Measurements from ENCODE around the gene SLC25A13. TPM values are rescaled to one million over a fixed set of nuclear protein-coding genes. Genes with fewer than 3 reads are reported as not detected.

Gene SLC25A13
- polyA plus RNA-seq, 1 donor, result 41.0 TPM

- no peaks in the 10 kb centered on the region for H3K4me1 ChIP-seq (ENCODE audit: control insufficient read depth, insufficient read depth, low read length)
- no peaks in the 10 kb centered on the region for H3K9me3 ChIP-seq (ENCODE audit: control insufficient read depth, low read depth, low read length)
- WGBS (ENCODE audit: insufficient coverage, low lambda C conversion rate), result 100% methylated on average over 1 of the region's 2 CpGs
- peaks cover 2% of the 10 kb centered on the region for H3K36me3 ChIP-seq (ENCODE audit: control insufficient read depth, insufficient read depth, low read length)
- H3K27me3 ChIP-seq (ENCODE audit: control insufficient read depth, insufficient read depth, low read length), result no peaks in the 10 kb centered on the region
- H3K4me3 ChIP-seq (ENCODE audit: low read length), result no peak overlapping the region
- DNase-seq, result no peak
- no peak overlapping the region for H3K27ac ChIP-seq (ENCODE audit: low read length)
These were observed 73.5 kb downstream of the SLC25A13 start for GRCh38 chr7:96248405-96248804.

DNA sequence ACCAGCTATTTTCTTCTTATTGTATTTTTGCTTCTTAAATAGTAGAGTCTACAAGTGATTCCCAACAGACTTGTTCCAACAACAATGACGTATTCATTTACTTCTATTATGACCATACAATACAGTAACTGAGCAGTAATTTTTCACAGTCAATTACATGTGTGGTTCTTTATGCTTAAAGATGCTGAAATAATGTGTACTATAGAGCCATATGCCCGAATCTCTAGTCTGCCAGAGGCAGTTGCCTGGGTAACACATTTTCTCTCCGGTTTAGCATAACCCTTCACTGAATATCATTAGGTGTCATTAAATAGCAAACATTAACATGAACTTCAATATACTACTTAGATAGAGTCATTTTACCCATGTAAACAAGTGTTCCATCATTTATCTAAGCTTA is 75.0 kb downstream of the SLC25A13 start:
- Histone ChIP-seq H3K4me3 (ENCODE audit: low read length) (no peak overlapping the region), H3K36me3 (ENCODE audit: control insufficient read depth, insufficient read depth, low read length) (no peaks in the 10 kb centered on the region), H3K27me3 (ENCODE audit: control insufficient read depth, insufficient read depth, low read length) (no peaks in the 10 kb centered on the region), H3K9me3 (ENCODE audit: control insufficient read depth, low read depth, low read length) (no peaks in the 10 kb centered on the region), H3K27ac (ENCODE audit: low read length) (no peak overlapping the region), H3K4me1 (ENCODE audit: control insufficient read depth, insufficient read depth, low read length) (no peaks in the 10 kb centered on the region)
- DNase-seq, result no peak
- no CpG with 5 or more reads among the region's 3 CpGs for WGBS (ENCODE audit: insufficient coverage, low lambda C conversion rate)

DNA sequence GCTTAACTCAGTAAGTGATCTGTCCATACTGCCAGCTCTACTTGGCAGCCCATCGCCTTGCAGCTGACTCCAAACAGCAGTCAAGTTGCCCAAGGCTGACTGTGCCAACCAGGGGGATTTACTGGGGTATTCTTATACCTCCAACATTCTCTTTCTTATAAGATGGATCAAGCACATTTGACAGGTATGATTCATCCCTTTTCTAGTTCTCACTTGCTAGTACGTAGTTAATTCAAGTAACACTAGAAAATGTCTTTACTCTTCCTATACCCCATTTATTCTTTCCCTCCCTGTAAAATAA is 77.0 kb downstream of the SLC25A13 start:
- Histone ChIP-seq H3K36me3 (ENCODE audit: control insufficient read depth, insufficient read depth, low read length) (no peaks in the 10 kb centered on the region), H3K4me3 (ENCODE audit: low read length) (no peak overlapping the region)
- 100% methylated on average over 1 of the region's 2 CpGs for WGBS (ENCODE audit: insufficient coverage, low lambda C conversion rate)

DNA sequence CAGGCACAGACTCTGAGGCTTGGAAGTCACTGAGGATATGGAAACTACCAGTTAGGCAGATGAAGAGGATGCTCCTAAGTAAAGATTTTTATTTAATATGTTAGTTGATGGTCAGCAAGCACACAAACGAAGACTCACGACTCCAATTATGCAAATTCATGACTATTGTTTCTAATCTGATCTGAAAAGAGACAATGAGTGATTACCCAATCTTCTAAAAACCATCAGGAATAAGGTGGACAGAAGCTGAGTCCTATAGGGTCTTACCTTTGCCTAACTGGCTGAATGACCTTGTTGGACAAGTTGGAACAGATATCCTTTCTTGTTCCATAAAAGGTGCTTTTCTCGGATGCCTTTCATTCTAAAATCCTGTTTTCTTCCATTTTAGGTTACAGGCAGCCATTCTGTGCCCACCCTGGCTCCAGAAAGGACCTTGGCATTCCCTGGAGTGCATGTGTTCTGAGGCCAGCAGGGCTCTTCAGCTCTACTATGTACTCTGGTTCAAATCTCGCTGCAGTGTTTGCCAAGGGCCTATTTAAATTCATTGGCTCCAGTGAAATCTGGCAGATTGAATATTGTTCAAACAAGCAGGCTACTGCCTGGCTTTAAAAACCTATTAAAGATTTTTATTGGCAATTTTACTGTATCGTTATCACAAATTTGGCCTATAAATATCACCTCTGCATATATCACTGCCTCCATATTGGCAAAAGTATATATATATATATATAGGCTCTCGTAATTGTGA is 77.5 kb downstream of the SLC25A13 start:
- DNase-seq, result no peak
- Histone ChIP-seq H3K36me3 (ENCODE audit: control insufficient read depth, insufficient read depth, low read length) (no peaks in the 10 kb centered on the region), H3K27ac (ENCODE audit: low read length) (no peak overlapping the region), H3K4me1 (ENCODE audit: control insufficient read depth, insufficient read depth, low read length) (no peaks in the 10 kb centered on the region), H3K9me3 (ENCODE audit: control insufficient read depth, low read depth, low read length) (no peaks in the 10 kb centered on the region), H3K27me3 (ENCODE audit: control insufficient read depth, insufficient read depth, low read length) (no peaks in the 10 kb centered on the region), H3K4me3 (ENCODE audit: low read length) (no peak overlapping the region)
- 94% methylated on average over 3 of the region's 6 CpGs for WGBS (ENCODE audit: insufficient coverage, low lambda C conversion rate)

More for the DNA sequence above, 77.0 kb downstream of the SLC25A13 start:
- Histone ChIP-seq H3K27me3 (ENCODE audit: control insufficient read depth, insufficient read depth, low read length) (no peaks in the 10 kb centered on the region), H3K4me1 (ENCODE audit: control insufficient read depth, insufficient read depth, low read length) (no peaks in the 10 kb centered on the region), H3K9me3 (ENCODE audit: control insufficient read depth, low read depth, low read length) (no peaks in the 10 kb centered on the region), H3K27ac (ENCODE audit: low read length) (no peak overlapping the region)
- DNase-seq, result no peak

DNA sequence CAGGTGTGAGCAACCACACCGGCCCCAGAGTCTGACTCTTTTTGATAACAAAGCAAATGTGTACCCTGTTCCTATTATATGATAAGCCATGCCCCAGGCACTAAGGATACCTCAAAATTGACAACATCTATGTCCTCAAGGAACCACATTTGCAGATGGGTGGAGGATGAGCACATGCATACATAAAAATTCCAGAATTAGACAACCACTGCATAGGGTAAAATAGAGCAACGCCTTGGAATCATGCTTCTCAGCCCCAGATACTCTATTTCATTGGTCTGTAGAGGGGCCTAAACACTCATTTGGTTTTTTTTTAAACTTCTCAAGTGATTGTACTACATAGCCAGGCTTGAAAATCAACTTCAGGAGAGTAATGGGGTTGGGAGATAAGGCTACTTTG is 78.7 kb downstream of the SLC25A13 start:
- H3K27ac ChIP-seq (ENCODE audit: low read length), result no peak overlapping the region
- no peaks in the 10 kb centered on the region for H3K9me3 ChIP-seq (ENCODE audit: control insufficient read depth, low read depth, low read length)
- no peaks in the 10 kb centered on the region for H3K27me3 ChIP-seq (ENCODE audit: control insufficient read depth, insufficient read depth, low read length)
- H3K4me1 ChIP-seq (ENCODE audit: control insufficient read depth, insufficient read depth, low read length), result no peaks in the 10 kb centered on the region
- no peaks in the 10 kb centered on the region for H3K36me3 ChIP-seq (ENCODE audit: control insufficient read depth, insufficient read depth, low read length)
- no CpG with 5 or more reads among the region's 2 CpGs for WGBS (ENCODE audit: insufficient coverage, low lambda C conversion rate)
- no peak for DNase-seq
- H3K4me3 ChIP-seq (ENCODE audit: low read length), result no peak overlapping the region

DNA sequence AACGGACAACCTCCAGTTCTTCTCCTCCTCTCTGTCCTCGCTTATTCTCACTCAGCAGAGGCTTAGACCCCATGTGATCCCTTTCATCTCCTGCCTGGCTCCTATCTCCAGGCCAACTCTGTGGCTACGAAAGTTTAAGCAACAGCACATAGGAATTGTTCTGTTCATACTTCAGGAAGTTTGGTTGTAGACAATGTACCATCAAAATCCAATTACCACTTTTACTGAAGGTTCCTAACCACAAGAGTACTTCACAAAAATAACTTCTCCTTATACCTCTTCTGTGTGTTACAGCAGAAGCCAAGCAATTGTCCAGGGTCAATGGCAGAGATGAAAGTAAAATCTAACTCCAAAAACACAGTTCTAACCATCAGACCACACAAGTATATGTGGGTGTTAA is 80.0 kb downstream of the SLC25A13 start:
- Histone ChIP-seq H3K27ac (ENCODE audit: low read length) (no peak overlapping the region), H3K36me3 (ENCODE audit: control insufficient read depth, insufficient read depth, low read length) (no peaks in the 10 kb centered on the region), H3K9me3 (ENCODE audit: control insufficient read depth, low read depth, low read length) (no peaks in the 10 kb centered on the region), H3K4me3 (ENCODE audit: low read length) (no peak overlapping the region), H3K4me1 (ENCODE audit: control insufficient read depth, insufficient read depth, low read length) (no peaks in the 10 kb centered on the region), H3K27me3 (ENCODE audit: control insufficient read depth, insufficient read depth, low read length) (no peaks in the 10 kb centered on the region)
- no CpG with 5 or more reads among the region's 3 CpGs for WGBS (ENCODE audit: insufficient coverage, low lambda C conversion rate)
- no peak for DNase-seq

GRCh38 chr7:96238976-96239766 is 82.7 kb downstream of the SLC25A13 start:
- no peak for DNase-seq
- 100% methylated on average over 1 of the region's 3 CpGs for WGBS (ENCODE audit: insufficient coverage, low lambda C conversion rate)
- H3K27ac ChIP-seq (ENCODE audit: low read length), result no peak overlapping the region
- peaks cover 1% of the 10 kb centered on the region for H3K36me3 ChIP-seq (ENCODE audit: control insufficient read depth, insufficient read depth, low read length)
- no peaks in the 10 kb centered on the region for H3K27me3 ChIP-seq (ENCODE audit: control insufficient read depth, insufficient read depth, low read length)
- no peaks in the 10 kb centered on the region for H3K9me3 ChIP-seq (ENCODE audit: control insufficient read depth, low read depth, low read length)
- H3K4me1 ChIP-seq (ENCODE audit: control insufficient read depth, insufficient read depth, low read length), result no peaks in the 10 kb centered on the region
- H3K4me3 ChIP-seq (ENCODE audit: low read length), result no peak overlapping the region

DNA sequence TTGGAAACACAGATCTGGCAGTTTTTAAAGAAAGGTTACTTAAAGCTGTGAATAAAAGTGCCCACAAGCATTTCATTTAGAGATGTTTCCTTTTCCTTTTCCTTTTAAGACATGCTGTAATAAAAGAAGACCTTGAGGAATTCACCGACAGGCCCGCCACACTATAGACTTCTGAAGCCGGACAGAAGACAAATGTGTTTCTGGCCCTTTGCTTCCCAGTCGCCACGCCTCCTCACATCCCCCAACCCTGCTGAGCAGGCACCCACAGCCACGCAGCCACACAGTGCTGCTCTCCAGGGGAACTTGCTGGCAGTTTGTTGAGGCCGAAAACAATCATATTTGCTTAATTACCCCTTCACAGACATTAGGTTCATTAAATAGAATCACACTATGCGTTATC is 83.4 kb downstream of the SLC25A13 start:
- no peaks in the 10 kb centered on the region for H3K4me1 ChIP-seq (ENCODE audit: control insufficient read depth, insufficient read depth, low read length)
- H3K27me3 ChIP-seq (ENCODE audit: control insufficient read depth, insufficient read depth, low read length), result no peaks in the 10 kb centered on the region
- no peaks in the 10 kb centered on the region for H3K9me3 ChIP-seq (ENCODE audit: control insufficient read depth, low read depth, low read length)
- no peak overlapping the region for H3K4me3 ChIP-seq (ENCODE audit: low read length)
- H3K27ac ChIP-seq (ENCODE audit: low read length), result no peak overlapping the region
- H3K36me3 ChIP-seq (ENCODE audit: control insufficient read depth, insufficient read depth, low read length), result peaks cover 7% of the 10 kb centered on the region
- 72% methylated on average over 2 of the region's 8 CpGs for WGBS (ENCODE audit: insufficient coverage, low lambda C conversion rate)
- no peak for DNase-seq

- peaks cover 11% of the 10 kb centered on the region for H3K36me3 ChIP-seq (ENCODE audit: control insufficient read depth, insufficient read depth, low read length)
- WGBS (ENCODE audit: insufficient coverage, low lambda C conversion rate), result no CpG with 5 or more reads among the region's 1 CpG
- no peak for DNase-seq
- H3K4me3 ChIP-seq (ENCODE audit: low read length), result no peak overlapping the region
- no peaks in the 10 kb centered on the region for H3K9me3 ChIP-seq (ENCODE audit: control insufficient read depth, low read depth, low read length)
- H3K27ac ChIP-seq (ENCODE audit: low read length), result no peak overlapping the region
- no peaks in the 10 kb centered on the region for H3K27me3 ChIP-seq (ENCODE audit: control insufficient read depth, insufficient read depth, low read length)
- H3K4me1 ChIP-seq (ENCODE audit: control insufficient read depth, insufficient read depth, low read length), result no peaks in the 10 kb centered on the region
These were observed 84.9 kb downstream of the SLC25A13 start for GRCh38 chr7:96237040-96237439.

- Histone ChIP-seq H3K9me3 (ENCODE audit: control insufficient read depth, low read depth, low read length) (no peaks in the 10 kb centered on the region), H3K4me1 (ENCODE audit: control insufficient read depth, insufficient read depth, low read length) (no peaks in the 10 kb centered on the region), H3K36me3 (ENCODE audit: control insufficient read depth, insufficient read depth, low read length) (peaks cover 11% of the 10 kb centered on the region), H3K4me3 (ENCODE audit: low read length) (no peak overlapping the region), H3K27me3 (ENCODE audit: control insufficient read depth, insufficient read depth, low read length) (no peaks in the 10 kb centered on the region), H3K27ac (ENCODE audit: low read length) (no peak overlapping the region)
- DNase-seq, result no peak
- WGBS (ENCODE audit: insufficient coverage, low lambda C conversion rate), result 100% methylated on average over 1 of the region's 5 CpGs
These were observed 85.5 kb downstream of the SLC25A13 start for GRCh38 chr7:96236198-96237039.

All from large intestine (tissue), 3 donors.